IPS-15b (cell line): ENCODE data around the gene RALGPS2.
"Not testable (repeated sequence)": the region's sequence is repeated elsewhere in the genome, so short reads cannot be mapped to it uniquely, and the experiment has no call there.

ENCODE experiments used
- H3K27me3 ChIP-seq: one replicate; pipeline ENCODE4 v1.6.1; 2013; ENCODE audit warnings: low read length; ENCODE audit not compliant: control insufficient read depth, insufficient read depth
- H3K36me3 ChIP-seq: one replicate; pipeline ENCODE4 v1.6.1; 2013; ENCODE audit warnings: low read length; ENCODE audit not compliant: control insufficient read depth, insufficient read depth
- H3K4me1 ChIP-seq: one replicate; pipeline ENCODE4 v1.6.1; 2013; ENCODE audit warnings: mild to moderate bottlenecking, low read length; ENCODE audit not compliant: control insufficient read depth, insufficient read depth
- H3K4me3 ChIP-seq: one replicate; pipeline ENCODE4 v1.5.1; 2013; ENCODE audit warnings: low read depth, low read length
- H3K9ac ChIP-seq: one replicate; pipeline ENCODE4 v1.6.1; 2013; ENCODE audit warnings: low read depth, mild to moderate bottlenecking, low read length
- H3K9me3 ChIP-seq: one replicate; pipeline ENCODE4 v1.6.1; 2013; ENCODE audit warnings: mild to moderate bottlenecking, low read length; ENCODE audit not compliant: control insufficient read depth, insufficient read depth

Gene RALGPS2

DNA sequence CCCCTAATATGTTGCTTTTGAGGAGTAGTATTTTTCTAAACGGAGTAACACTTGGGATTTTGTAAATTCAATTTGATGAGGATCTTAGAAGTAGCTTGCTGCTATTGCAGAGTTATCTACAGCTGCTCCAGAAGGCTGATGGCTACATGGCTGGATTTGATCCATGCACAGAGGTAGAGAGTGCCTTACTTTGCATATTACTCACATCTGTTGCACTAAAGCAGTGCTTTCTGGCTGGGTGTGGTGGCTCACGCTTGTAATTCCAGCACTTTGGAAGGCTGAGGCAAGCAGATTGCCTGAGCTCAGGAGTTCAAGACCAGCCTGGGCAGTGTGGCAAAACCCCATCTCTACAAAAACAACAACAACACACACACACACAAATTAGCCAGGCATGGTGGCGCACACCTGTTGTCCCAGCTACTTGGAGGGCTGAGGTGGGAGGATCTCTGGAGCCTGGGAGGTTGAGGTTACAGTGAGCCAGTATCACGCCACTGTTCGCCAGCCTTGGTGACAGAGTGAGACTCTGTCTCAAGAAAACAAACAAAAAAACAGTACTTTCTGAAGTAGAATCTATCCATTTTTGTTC is 24.6 kb downstream of the RALGPS2 start:
- Histone ChIP-seq H3K4me3 (no peak overlapping the region), H3K9me3 (no peaks in the 10 kb centered on the region), H3K36me3 (no peaks in the 10 kb centered on the region), H3K4me1 (no peaks in the 10 kb centered on the region), H3K27me3 (no peaks in the 10 kb centered on the region), H3K9ac (no peak overlapping the region)

DNA sequence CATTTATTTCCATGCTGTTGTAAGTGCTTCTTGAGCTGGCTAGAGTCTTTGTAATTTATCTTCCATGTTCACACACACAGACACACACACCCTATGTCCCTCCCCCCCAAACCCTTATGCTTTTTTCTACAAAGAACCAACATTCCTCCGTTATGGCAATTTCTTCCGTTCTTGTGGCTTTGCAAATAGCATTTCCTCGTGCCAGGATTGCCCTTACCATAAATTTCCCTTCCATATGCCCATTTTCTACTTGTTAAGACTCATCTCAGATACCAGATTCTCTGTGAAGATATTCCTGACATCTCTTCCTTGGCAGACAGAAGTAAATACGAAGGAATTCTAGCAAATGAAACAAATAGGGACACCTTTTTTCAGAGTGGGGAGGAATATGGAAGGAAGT is 26.0 kb downstream of the RALGPS2 start:
- Histone ChIP-seq H3K4me3 (no peak overlapping the region), H3K4me1 (no peaks in the 10 kb centered on the region), H3K36me3 (no peaks in the 10 kb centered on the region), H3K9ac (no peak overlapping the region), H3K27me3 (no peaks in the 10 kb centered on the region), H3K9me3 (no peaks in the 10 kb centered on the region)

- Histone ChIP-seq H3K4me1 (no peaks in the 10 kb centered on the region), H3K36me3 (no peaks in the 10 kb centered on the region), H3K4me3 (no peak overlapping the region), H3K9ac (no peak overlapping the region), H3K9me3 (no peaks in the 10 kb centered on the region), H3K27me3 (no peaks in the 10 kb centered on the region)
These were observed 27.8 kb downstream of the RALGPS2 start for GRCh38 chr1:178752891-178753290.

DNA sequence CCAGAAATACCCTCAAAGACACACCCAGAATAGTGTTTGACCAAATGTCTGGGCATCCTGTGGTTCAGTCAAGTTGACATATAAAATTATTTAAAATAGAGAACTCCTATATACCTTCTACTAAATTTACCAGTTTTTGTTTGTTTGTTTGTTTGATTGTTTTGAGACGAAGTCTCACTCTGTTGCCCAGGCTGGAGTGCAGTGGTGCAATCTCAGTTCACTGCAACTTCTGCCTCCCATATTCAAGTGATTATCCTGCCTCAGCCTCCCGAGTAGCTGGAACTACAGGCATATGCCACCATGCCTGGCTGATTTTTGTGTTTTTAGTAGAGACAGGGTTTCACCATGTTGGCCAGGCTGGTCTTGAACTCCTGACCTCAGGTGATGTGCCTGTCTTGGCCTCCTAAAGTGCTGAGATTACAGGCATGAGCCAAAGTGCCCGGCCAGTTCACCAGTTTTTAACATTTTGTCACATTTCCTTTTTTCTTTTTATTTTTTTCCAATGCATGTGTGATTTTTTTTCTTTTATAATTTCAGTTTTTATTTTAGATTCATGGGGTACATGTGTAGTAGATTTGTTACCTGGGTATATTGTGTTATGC is 29.7 kb downstream of the RALGPS2 start:
- not testable (repeated sequence) for H3K4me3 ChIP-seq, H3K9ac ChIP-seq, H3K36me3 ChIP-seq

GRCh38 chr1:178768423-178768822 is 43.4 kb downstream of the RALGPS2 start:
- no peaks in the 10 kb centered on the region for H3K9me3 ChIP-seq

More for the DNA sequence above, 29.7 kb downstream of the RALGPS2 start:
- H3K9me3 ChIP-seq, H3K27me3 ChIP-seq, H3K4me1 ChIP-seq: not testable (repeated sequence)

DNA sequence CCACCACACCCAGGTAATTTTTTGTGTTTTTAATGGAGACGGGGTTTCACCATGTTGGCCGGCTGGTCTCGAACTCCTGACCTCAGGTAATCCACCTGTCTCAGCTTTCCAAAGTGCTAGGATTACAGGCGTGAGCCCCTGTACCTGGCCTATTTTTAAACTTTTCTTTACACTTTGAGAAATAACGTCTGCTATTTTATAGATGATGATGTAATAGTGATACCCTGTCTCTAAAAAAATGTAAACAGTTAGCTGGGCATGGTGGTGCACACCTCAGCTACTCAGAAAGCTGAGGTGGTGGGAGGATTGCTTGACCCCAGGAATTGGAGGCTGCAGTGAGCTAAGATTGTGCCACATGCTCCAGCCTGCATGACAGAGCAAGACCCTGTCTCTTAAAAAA is 47.9 kb downstream of the RALGPS2 start:
- Histone ChIP-seq H3K9me3 (no peaks in the 10 kb centered on the region), H3K36me3 (no peaks in the 10 kb centered on the region), H3K4me1 (peaks cover 2% of the 10 kb centered on the region), H3K27me3 (no peaks in the 10 kb centered on the region), H3K4me3 (no peak overlapping the region), H3K9ac (no peak overlapping the region)

More at GRCh38 chr1:178768423-178768822, 43.4 kb downstream of the RALGPS2 start:
- H3K9ac ChIP-seq, result no peak overlapping the region
- peaks cover 2% of the 10 kb centered on the region for H3K4me1 ChIP-seq
- H3K36me3 ChIP-seq, result no peaks in the 10 kb centered on the region
- H3K4me3 ChIP-seq, result no peak overlapping the region
- H3K27me3 ChIP-seq, result no peaks in the 10 kb centered on the region

- Histone ChIP-seq H3K4me3 (no peak overlapping the region), H3K9me3 (no peaks in the 10 kb centered on the region), H3K9ac (no peak overlapping the region), H3K4me1 (no peaks in the 10 kb centered on the region), H3K27me3 (no peaks in the 10 kb centered on the region), H3K36me3 (peaks cover 3% of the 10 kb centered on the region)
These were observed 49.2 kb downstream of the RALGPS2 start for GRCh38 chr1:178774263-178774662.

- H3K36me3 ChIP-seq, result peaks cover 3% of the 10 kb centered on the region
- H3K4me1 ChIP-seq, result no peaks in the 10 kb centered on the region
- H3K27me3 ChIP-seq, result no peaks in the 10 kb centered on the region
- no peaks in the 10 kb centered on the region for H3K9me3 ChIP-seq
- no peak overlapping the region for H3K9ac ChIP-seq
- no peak overlapping the region for H3K4me3 ChIP-seq
These were observed 51.5 kb downstream of the RALGPS2 start for GRCh38 chr1:178776553-178776952.

DNA sequence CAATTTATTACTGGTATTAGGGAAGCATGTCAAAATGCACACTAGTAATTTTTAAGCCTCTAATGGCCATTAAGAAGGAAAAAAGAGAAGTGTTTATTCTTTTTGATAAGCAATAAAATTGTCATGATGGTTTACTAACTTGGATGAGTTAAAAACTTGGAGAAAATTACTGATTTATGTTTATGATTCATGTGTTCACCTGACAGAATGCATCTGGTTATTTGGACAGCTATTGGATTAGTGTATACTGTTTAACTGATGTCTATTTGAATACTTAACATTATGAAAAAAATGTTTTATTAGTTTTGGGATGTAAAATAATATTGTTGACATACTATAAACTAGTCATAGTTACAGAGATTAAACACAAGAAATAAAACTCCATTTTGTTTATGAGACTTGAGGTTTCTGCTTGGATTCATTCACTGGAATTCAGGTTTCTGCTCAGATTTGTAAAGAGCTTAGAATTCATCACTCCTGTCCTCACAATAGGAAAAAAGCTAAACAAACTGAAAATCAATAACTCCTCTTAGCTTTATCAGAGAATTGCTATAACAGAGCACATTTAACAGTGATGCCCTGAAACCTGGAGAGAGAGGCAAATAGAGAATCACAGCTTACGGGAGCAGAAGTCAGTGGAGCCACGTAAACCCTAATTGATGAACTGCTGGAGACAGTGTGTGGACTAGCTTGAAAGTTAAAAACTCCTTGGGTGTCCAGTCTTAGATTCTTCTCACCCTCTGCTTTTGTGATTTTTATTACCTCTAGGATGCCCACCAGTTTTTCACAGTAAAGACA is 56.7 kb downstream of the RALGPS2 start:
- no peaks in the 10 kb centered on the region for H3K9me3 ChIP-seq
- no peaks in the 10 kb centered on the region for H3K4me1 ChIP-seq
- H3K9ac ChIP-seq, result no peak overlapping the region
- H3K4me3 ChIP-seq, result no peak overlapping the region
- no peaks in the 10 kb centered on the region for H3K27me3 ChIP-seq
- H3K36me3 ChIP-seq, result peaks cover 3% of the 10 kb centered on the region

- Histone ChIP-seq H3K9me3 (no peaks in the 10 kb centered on the region), H3K4me3 (no peak overlapping the region), H3K4me1 (no peaks in the 10 kb centered on the region), H3K9ac (no peak overlapping the region), H3K36me3 (peaks cover under 1% of the 10 kb centered on the region), H3K27me3 (no peaks in the 10 kb centered on the region)
These were observed 59.1 kb downstream of the RALGPS2 start for GRCh38 chr1:178784131-178784536.

- H3K27me3 ChIP-seq, result no peaks in the 10 kb centered on the region
- no peak overlapping the region for H3K4me3 ChIP-seq
- no peaks in the 10 kb centered on the region for H3K36me3 ChIP-seq
- H3K4me1 ChIP-seq, result no peaks in the 10 kb centered on the region
- no peaks in the 10 kb centered on the region for H3K9me3 ChIP-seq
- no peak overlapping the region for H3K9ac ChIP-seq
These were observed 67.3 kb downstream of the RALGPS2 start for GRCh38 chr1:178792394-178792793.

GRCh38 chr1:178796013-178796412 is 71.0 kb downstream of the RALGPS2 start:
- Histone ChIP-seq H3K4me1 (no peaks in the 10 kb centered on the region), H3K9ac (no peak overlapping the region), H3K36me3 (no peaks in the 10 kb centered on the region), H3K4me3 (no peak overlapping the region), H3K27me3 (no peaks in the 10 kb centered on the region), H3K9me3 (no peaks in the 10 kb centered on the region)
